OCI-LY1 (cell line): Measurements from ENCODE around the gene TARP.

ENCODE experiments used
- H2AFZ ChIP-seq: fragments of 200-600 bp; sonication (generic), shearing (Covaris generic); 2 replicates; pipeline ENCODE4 v1.6.0; 2014; ENCODE audit warnings: antibody characterized with exemption, mild to moderate bottlenecking, low read length
- H3F3A ChIP-seq: fragments of 200-600 bp; sonication (generic), shearing (Covaris generic); 2 replicates; pipeline ENCODE4 v1.6.0; 2014; ENCODE audit warnings: mild to moderate bottlenecking, antibody characterized with exemption, low read length, moderate library complexity; ENCODE audit not compliant: insufficient read depth
- H3K27ac ChIP-seq: fragments of 200-600 bp; sonication (generic); 2 replicates; pipeline ENCODE4 v1.5.1; 2014; ENCODE audit warnings: low read length, mixed run types, mild to moderate bottlenecking, low read depth; ENCODE audit not compliant: poor library complexity, severe bottlenecking
- H3K27me3 ChIP-seq: fragments of 200-600 bp; sonication (generic); 2 replicates; pipeline ENCODE4 v1.6.0; 2014; ENCODE audit warnings: antibody characterized with exemption, mild to moderate bottlenecking, low read length, moderate library complexity; ENCODE audit not compliant: insufficient read depth
- H3K36me3 ChIP-seq: fragments of 200-600 bp; sonication (generic); 2 replicates; pipeline ENCODE4 v1.6.1; 2014; ENCODE audit warnings: mild to moderate bottlenecking, antibody characterized with exemption, low read length, moderate library complexity, mixed read lengths; ENCODE audit not compliant: insufficient read depth
- H3K4me1 ChIP-seq: fragments of 200-600 bp; sonication (generic); 2 replicates; pipeline ENCODE4 v1.5.1; 2014; ENCODE audit warnings: mild to moderate bottlenecking, low read length, moderate library complexity; ENCODE audit not compliant: insufficient read depth, severe bottlenecking
- H3K4me2 ChIP-seq: fragments of 200-600 bp; sonication (generic), shearing (Covaris generic); 2 replicates; pipeline ENCODE4 v1.6.1; 2014; ENCODE audit warnings: low read length
- H3K4me3 ChIP-seq: fragments of 200-600 bp; sonication (generic); 2 replicates; pipeline ENCODE4 v1.5.1; 2014; ENCODE audit warnings: low read length, low read depth, mild to moderate bottlenecking, mixed read lengths; ENCODE audit not compliant: poor library complexity, severe bottlenecking
- H3K79me2 ChIP-seq: fragments of 200-600 bp; shearing (Covaris generic); 2 replicates; pipeline ENCODE4 v1.6.1; 2016; ENCODE audit warnings: mixed run types, low read length, mixed read lengths; ENCODE audit not compliant: insufficient read depth
- H3K9ac ChIP-seq: fragments of 200-600 bp; sonication (generic), shearing (Covaris generic); 2 replicates; pipeline ENCODE4 v1.6.1; 2014; ENCODE audit warnings: mild to moderate bottlenecking, low read length, mixed read lengths
- H3K9me2 ChIP-seq: fragments of 200-600 bp; sonication (generic), shearing (Covaris generic); 2 replicates; pipeline ENCODE4 v1.6.1; 2014; ENCODE audit warnings: low read depth, mild to moderate bottlenecking, low read length, mixed read lengths
- H3K9me3 ChIP-seq: fragments of 200-600 bp; shearing (Covaris generic); 2 replicates; pipeline ENCODE4 v1.6.1; 2014; ENCODE audit warnings: low read length, mixed read lengths
- H4K20me1 ChIP-seq: fragments of 200-600 bp; sonication (generic), shearing (Covaris generic); 2 replicates; pipeline ENCODE4 v1.6.0; 2016; ENCODE audit warnings: mild to moderate bottlenecking, low read length; ENCODE audit not compliant: insufficient read depth
- EZH2 ChIP-seq: fragments of 200-600 bp; sonication (generic), shearing (Covaris generic); IDR thresholded peaks from 2 replicates; pipeline ENCODE4 v1.8.0; 2017; ENCODE audit warnings: borderline replicate concordance, mixed run types, mild to moderate bottlenecking, antibody characterized with exemption, low read length, moderate library complexity, mixed read lengths
- TF ChIP-seq, protein P1 (sequence below): fragments of 200-600 bp; sonication (generic), shearing (Covaris generic); IDR thresholded peaks from 2 replicates; pipeline ENCODE4 v1.5.1; 2017; ENCODE audit warnings: mild to moderate bottlenecking, antibody characterized with exemption, low read length, moderate library complexity, mixed read lengths

TARP gene

DNA sequence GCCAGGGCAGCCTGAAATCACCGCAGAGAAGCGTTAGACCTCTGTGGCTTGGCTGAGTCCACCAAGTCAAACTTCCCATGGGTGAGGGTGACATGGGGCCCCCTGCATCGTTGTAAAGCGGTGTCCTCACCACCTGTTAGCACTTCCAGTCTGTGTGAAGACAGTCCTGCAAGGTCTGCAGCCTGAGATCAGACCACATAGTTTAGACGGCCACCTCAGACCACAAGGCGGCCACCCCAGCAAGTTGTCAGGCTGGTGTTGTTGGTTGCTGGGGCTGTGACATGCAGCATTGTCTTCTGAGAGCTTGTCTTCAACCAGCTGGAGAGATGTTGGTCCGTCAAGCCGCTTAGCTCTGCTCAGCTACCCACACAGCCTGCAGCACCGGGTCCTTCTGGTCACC, 44.1 kb upstream of the TARP start:
- no peak overlapping the region for H3K9ac ChIP-seq
- H3K4me1 ChIP-seq: peaks cover 9% of the 10 kb centered on the region
- H3K9me3 ChIP-seq: no peaks in the 10 kb centered on the region
- no peaks in the 10 kb centered on the region for H4K20me1 ChIP-seq
- no peak overlapping the region for H2AFZ ChIP-seq
- no peaks in the 10 kb centered on the region for H3F3A ChIP-seq
- no peak overlapping the region for H3K27ac ChIP-seq
- H3K79me2 ChIP-seq: no peaks in the 10 kb centered on the region
- no peak overlapping the region for H3K4me3 ChIP-seq
- no peak for TF ChIP-seq EZH2
- TF ChIP-seq, protein P1, sequence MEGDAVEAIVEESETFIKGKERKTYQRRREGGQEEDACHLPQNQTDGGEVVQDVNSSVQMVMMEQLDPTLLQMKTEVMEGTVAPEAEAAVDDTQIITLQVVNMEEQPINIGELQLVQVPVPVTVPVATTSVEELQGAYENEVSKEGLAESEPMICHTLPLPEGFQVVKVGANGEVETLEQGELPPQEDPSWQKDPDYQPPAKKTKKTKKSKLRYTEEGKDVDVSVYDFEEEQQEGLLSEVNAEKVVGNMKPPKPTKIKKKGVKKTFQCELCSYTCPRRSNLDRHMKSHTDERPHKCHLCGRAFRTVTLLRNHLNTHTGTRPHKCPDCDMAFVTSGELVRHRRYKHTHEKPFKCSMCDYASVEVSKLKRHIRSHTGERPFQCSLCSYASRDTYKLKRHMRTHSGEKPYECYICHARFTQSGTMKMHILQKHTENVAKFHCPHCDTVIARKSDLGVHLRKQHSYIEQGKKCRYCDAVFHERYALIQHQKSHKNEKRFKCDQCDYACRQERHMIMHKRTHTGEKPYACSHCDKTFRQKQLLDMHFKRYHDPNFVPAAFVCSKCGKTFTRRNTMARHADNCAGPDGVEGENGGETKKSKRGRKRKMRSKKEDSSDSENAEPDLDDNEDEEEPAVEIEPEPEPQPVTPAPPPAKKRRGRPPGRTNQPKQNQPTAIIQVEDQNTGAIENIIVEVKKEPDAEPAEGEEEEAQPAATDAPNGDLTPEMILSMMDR: no peak
- no peak overlapping the region for H3K4me2 ChIP-seq
- no peaks in the 10 kb centered on the region for H3K27me3 ChIP-seq
- H3K9me2 ChIP-seq: no peaks in the 10 kb centered on the region
- H3K36me3 ChIP-seq: no peaks in the 10 kb centered on the region

DNA sequence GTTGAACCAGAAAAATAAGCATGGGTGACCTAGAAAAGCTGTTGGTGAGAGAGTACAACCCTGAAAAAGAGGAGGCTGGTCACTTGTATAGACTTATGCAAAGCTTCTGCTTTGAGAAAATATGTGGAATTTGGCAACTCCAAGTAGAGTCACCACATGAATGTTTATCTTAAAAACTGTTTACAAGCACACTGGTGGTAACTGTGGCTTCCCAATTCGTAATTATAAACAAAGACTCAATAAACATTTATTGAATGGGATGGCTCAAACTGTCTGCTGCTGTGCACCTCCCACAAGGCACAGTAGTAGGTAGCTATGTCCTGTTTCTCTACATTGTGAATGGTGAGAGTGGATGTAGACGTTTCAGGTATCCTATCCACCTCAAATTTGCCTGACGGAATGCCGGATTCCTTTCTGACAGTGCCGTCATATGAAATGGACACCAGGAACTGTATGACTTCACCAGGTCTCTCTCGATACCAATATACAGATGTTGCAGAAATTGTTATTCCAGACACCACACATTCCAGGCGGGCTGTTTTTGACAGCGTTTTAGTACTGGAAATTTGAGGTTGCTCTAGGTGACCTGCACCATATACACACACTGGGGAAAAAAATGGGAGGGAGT, 43.4 kb upstream of the TARP start:
- peaks cover 9% of the 10 kb centered on the region for H3K4me1 ChIP-seq
- no peak for TF ChIP-seq EZH2
- TF ChIP-seq, protein P1: no peak
- H3K79me2 ChIP-seq: no peaks in the 10 kb centered on the region
- no peaks in the 10 kb centered on the region for H3K9me3 ChIP-seq
- H3K27me3 ChIP-seq: no peaks in the 10 kb centered on the region
- H2AFZ ChIP-seq: no peak overlapping the region
- H3K4me3 ChIP-seq: no peak overlapping the region
- H4K20me1 ChIP-seq: no peaks in the 10 kb centered on the region
- H3K9ac ChIP-seq: no peak overlapping the region
- H3K27ac ChIP-seq: no peak overlapping the region
- H3K4me2 ChIP-seq: no peak overlapping the region
- no peaks in the 10 kb centered on the region for H3K36me3 ChIP-seq
- H3F3A ChIP-seq: no peaks in the 10 kb centered on the region
- no peaks in the 10 kb centered on the region for H3K9me2 ChIP-seq

DNA sequence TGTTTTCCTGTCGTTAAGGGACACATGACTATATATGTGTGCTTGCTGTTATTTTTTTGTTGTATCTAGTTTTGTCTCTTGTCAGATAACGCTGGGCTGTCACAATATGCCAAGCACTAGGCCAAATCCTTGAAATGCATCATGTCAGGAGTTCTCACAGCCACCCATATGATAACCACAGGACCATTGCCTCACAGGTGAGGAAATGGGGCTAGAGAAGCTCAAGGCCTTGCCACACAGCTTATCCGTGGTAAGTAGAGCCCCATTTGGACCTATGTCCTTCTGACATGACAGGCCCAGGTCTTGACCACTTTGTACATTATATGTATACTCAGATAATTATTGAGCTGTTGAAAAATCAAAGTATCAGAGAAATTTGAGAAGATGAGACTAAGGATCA, 42.0 kb upstream of the TARP start:
- no peak overlapping the region for H2AFZ ChIP-seq
- no peak overlapping the region for H3K4me3 ChIP-seq
- no peaks in the 10 kb centered on the region for H3K79me2 ChIP-seq
- no peaks in the 10 kb centered on the region for H3K9me2 ChIP-seq
- H3K4me2 ChIP-seq: no peak overlapping the region
- H3K9me3 ChIP-seq: no peaks in the 10 kb centered on the region
- TF ChIP-seq, protein P1: no peak
- TF ChIP-seq EZH2: no peak
- H3K36me3 ChIP-seq: no peaks in the 10 kb centered on the region
- H3K27me3 ChIP-seq: peaks cover 2% of the 10 kb centered on the region; the same call in 1 of the 2 replicates
- no peak overlapping the region for H3K27ac ChIP-seq
- H4K20me1 ChIP-seq: no peaks in the 10 kb centered on the region
- no peaks in the 10 kb centered on the region for H3F3A ChIP-seq
- H3K9ac ChIP-seq: no peak overlapping the region
- H3K4me1 ChIP-seq: peaks cover 9% of the 10 kb centered on the region
